ENCODE measurements around the gene PGR.

The PGR gene

DNA sequence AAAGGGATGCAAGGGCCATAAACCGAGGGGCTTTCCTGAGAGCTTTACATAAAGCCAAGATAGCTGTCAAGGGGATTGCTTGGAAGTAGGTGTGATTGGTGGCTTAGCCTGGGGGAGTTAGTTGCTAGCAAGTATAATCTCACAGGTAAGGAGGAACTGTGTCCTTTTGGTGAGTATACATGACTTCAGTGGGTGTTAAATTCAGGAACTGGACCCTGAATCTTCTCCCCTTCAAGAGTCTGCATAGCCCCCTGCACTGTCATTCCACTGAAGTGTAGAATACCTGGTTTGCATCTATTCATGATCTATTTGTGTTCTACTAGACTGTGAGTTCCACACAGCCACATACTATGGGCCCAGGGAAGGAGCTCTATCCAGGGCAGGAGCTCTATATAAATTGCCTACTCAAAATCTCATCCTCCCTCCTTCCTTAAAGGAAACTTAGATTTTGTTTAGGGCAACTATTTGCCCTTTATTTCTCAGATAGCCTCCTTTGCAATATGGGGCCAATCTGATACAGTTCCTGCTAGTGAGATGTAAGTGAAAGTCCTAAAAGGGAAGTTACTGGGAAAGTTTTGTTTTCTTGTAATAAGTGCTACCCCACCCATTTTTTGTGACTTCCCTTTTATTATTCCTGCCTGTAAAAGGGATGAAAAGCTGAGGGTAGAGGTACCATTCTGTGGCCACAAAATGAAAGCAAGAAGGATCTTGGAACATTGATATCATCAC lies 120.5 kb downstream of the PGR start:
- no peak for DNase-seq

DNA sequence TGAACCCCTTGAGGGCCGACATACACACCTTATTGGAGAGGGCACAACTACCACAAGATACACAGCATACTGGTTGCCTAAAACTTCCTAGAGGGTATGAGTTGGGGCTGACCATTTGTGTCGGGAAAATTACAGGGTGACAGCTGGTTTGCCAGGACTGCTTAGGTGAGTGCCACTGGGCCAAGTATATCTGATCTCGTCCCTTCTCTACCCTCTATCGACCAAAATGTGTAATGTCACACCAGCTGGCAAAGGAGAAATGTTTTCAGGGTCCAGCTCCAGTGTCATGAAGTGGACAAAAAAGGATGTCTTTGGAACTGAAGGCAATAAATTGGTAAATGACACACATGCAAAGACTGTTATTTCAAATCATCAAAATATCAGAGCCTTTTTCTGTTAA lies 126.1 kb downstream of the PGR start:
- DNase-seq: no peak

DNA sequence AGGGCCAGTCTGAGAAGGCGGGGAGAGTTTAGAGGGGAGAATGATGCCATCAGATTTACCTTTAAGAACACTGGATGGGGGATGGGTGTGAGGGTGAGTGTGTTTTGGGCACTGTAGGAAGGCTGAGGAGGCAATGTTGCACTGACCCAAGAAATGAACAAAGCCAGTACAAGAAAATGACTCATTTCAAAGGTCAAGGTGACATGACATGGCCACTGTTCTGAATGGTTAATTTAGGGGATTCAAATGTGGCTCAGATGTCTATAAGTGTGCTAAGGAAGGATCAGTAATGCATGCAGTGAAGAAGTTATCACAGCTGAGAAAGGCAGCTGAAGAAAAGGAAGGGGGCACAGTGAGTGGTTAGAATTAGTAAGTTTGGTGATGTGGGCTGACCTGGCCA lies 129.9 kb downstream of the PGR start:
- DNase-seq: no peak

DNA sequence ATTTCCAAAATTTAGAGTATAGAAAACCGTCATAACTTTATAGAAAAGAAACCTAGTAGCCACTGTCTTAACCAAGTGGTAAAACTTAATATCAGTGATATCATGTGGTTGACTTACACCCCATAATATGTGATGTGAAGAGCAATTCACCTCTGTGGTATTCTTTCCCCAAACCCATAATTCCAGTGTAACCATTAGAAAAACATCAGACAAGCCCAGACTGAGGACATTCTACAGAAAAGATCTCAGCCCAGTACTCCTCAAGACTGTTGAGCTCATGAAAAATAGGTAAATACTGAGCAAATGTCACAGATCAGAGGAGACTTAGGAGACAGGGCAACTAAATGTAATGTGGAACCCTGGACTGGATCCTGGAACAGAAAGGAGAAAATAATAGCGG lies 134.6 kb downstream of the PGR start:
- no peak for DNase-seq

DNA sequence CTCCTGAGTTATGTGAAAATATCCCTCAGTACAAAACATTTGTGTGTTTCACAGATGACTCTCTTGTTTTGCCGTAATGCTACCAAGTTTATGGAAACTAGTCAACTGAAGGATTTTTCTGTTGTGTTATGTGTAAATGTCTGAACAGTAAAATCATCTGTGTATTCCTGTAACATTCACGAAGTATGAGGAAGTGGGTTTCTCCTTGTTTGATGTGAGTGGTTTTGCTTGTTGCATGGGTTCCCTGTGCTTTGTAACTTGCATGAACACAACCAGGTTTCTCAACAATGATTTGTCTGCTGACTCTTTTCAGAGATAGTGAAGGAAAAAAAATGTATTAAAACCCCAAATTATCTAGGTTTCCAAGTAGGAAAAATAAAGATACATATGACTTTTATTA lies 138.1 kb downstream of the PGR start:
- DNase-seq: no peak

DNA sequence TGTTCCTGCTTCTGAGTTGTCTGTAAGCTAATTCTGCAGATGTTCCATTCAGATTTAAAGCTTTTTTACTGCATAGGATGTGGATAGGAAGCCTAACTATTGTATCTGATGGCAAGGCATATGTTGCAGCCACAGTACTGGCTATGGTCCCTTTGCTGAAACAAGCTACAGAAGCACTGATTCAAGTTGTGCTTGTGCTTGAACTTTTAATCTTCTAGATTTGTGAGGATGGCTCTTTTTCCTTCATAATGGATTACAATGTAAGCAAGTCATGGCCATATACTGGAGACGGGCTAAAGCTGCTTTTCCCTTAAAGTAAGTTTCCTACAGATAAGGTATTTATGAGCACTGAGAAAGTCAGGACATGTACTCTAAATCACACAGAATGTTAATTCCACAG lies 138.7 kb downstream of the PGR start:
- DNase-seq: no peak

DNA sequence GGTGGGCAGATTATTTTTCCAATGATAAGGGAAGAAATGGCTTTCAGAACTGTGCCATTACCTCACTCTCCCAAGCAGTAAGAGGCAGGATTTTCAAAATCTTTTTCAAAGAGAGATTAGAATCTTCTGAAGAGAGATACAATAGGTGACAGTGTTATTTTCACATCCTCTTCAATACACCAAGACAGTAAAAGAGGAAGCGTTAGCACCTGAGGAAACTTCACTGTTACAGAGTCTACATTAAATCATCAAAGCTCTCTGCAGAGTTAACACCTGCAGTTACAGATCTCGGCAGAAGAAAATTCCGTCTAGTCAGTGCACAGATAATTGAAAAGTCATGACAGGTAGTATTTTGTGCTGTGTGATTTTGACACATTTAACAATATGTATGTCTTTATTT lies 144.9 kb downstream of the PGR start:
- no peak for DNase-seq

DNA sequence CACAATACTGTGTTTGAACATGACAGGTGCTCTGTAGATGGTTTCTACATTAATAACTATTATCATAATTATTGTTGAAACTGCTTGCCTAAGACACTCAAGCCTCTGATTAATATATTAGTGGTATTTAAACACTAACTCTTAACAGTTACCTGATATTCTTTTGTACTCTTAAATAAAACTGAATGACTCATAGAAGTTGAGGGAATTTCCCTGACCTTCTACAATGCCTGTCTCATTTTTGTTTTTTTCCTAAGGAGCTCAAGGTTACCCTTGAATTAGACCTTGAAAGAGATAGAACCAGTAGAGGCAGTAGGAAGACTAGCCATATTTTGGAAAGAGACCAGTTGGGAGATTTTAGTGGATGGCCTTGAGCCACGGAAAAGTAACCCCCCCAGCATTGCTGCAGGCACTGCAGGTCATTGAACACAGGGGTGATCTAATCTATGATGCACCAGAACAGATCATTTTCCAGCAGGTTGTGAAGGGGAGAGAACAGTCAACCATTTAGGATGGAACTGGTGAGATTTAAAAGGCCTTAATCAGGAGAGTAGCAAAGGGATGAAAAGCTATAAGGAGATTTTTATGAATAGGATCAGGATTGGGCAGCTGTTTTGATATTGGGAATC lies 148.3 kb downstream of the PGR start:
- no peak for DNase-seq

DNA sequence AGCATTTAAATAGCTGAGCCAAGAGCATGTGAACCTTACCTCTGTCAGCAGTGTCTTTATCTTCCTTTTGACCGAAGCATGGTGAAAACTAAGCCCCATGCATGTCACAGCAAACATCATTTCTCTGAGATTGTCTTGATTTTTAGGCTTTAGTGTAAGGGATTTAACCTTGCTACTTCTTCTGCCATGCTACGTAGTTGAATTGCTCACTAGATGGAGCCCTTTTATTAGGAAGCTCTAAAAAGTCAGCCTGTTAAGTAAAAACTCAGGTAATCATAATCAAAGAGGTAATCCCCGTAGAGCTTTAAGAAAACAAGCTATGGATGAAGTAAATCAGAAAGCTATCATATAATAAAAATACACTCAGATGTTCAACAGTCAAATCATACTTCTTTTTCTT lies 149.5 kb downstream of the PGR start:
- DNase-seq: no peak
